HepG2 (cell line): ENCODE results near the gene C11orf42. TPM values are rescaled to one million over a fixed set of nuclear protein-coding genes. Genes with fewer than 3 reads are reported as not detected.

ENCODE experiments used
- ATAC-seq: fragments of 200-7000 bp; cut with Tn5 transposase; 3 replicates; pipeline ENCODE4 v1.9.1; 2020; ENCODE audit warnings: mild to moderate bottlenecking, moderate library complexity
- BruUV-seq: library from RNA; stranded (reverse); fragments of 400-500 nt; replicated peaks from 2 replicates; lab custom pipeline; 2021; lab: Mats Ljungman, UMichigan
- CTCF ChIA-PET: fragments of 300-600 bp; formaldehyde crosslinking; extraction: SDS; loops from one replicate; lab custom pipeline; 2021; ENCODE audit warnings: low total read pairs, inconsistent platforms, low intra/inter-chr PET ratio; lab: Yijun Ruan, JAX
- POLR2A ChIA-PET: fragments of 350-600 bp; sonication (Branson Sonifier 250); formaldehyde crosslinking; loops from one replicate; lab custom pipeline; 2020; ENCODE audit warnings: antibody characterized with exemption, inconsistent platforms; lab: Yijun Ruan, JAX
- DNase-seq: peaks from one replicate; pipeline ENCODE4 v3.0.0-alpha.2; 2015; ENCODE audit warnings: low spot score
- FAIRE-seq: peaks from 3 replicates; lab custom pipeline; 2011; peaks lifted over from hg19 to GRCh38; lab: Jason Lieb, UNC
- H2AFZ ChIP-seq: one replicate; pipeline ENCODE4 v1.6.1; 2011; ENCODE audit warnings: low read length, inconsistent platforms
- H3K27ac ChIP-seq: fragments of 300-600 bp; 3 replicates; pipeline ENCODE4 v1.8.0; 2011; ENCODE audit warnings: mixed run types, mild to moderate bottlenecking, mixed read lengths, low read length, inconsistent platforms; ENCODE audit not compliant: insufficient read depth; ENCODE audit errors: extremely low read length
- H3K27me3 ChIP-seq, 2 experiments: fragments of 200-600 bp in 1 of 2; 2 replicates in 1 of 2; 3 replicates in 1 of 2; pipeline versions ENCODE4 v1.6.0 to v1.8.0; 2011; ENCODE audit warnings: low read length in 2 of 2, mild to moderate bottlenecking in 2 of 2, moderate library complexity in 2 of 2, inconsistent platforms in 1 of 2; ENCODE audit not compliant: insufficient read depth in 2 of 2, control insufficient read depth in 1 of 2
- H3K36me3 ChIP-seq, 2 experiments: fragments of 200-600 bp in 1 of 2; replicated peaks in 1 of 2; 2 replicates in 1 of 2; 3 replicates in 1 of 2; pipeline versions ENCODE4 v1.5.1 to v1.8.0; 2011; ENCODE audit warnings: low read length in 2 of 2, inconsistent platforms in 1 of 2; ENCODE audit not compliant: insufficient read depth in 2 of 2, control insufficient read depth in 1 of 2
- H3K4me1 ChIP-seq: 2 replicates; pipeline ENCODE4 v1.5.1; 2012; ENCODE audit warnings: low read length, inconsistent platforms; ENCODE audit not compliant: insufficient read depth
- H3K4me2 ChIP-seq: 2 replicates; pipeline ENCODE4 v1.6.0; 2011; ENCODE audit warnings: low read depth, low read length, inconsistent platforms
- H3K4me3 ChIP-seq, 3 experiments: fragments of 200-600 bp in 1 of 3; sonication (generic), shearing (Covaris generic) in 1 of 3; replicated peaks in 1 of 3; 2 replicates each; pipeline ENCODE4 v1.5.1; 2011 to 2016; ENCODE audit warnings: low read length in 3 of 3, inconsistent platforms in 2 of 3, low read depth in 2 of 3, mild to moderate bottlenecking in 2 of 3, control low read depth in 1 of 3, mixed read lengths in 1 of 3; ENCODE audit not compliant: insufficient read depth in 1 of 3
- H3K79me2 ChIP-seq: one replicate; pipeline ENCODE4 v1.6.1; 2011; ENCODE audit warnings: low read length, inconsistent platforms; ENCODE audit not compliant: insufficient read depth
- H3K9ac ChIP-seq: 2 replicates; pipeline ENCODE4 v1.6.0; 2011; ENCODE audit warnings: mild to moderate bottlenecking, low read depth, low read length, inconsistent platforms; ENCODE audit not compliant: insufficient read depth
- H3K9me3 ChIP-seq: 2 replicates; pipeline ENCODE4 v1.5.1; 2012; ENCODE audit warnings: mild to moderate bottlenecking, low read length
- H4K20me1 ChIP-seq: 2 replicates; pipeline ENCODE4 v1.6.0; 2011; ENCODE audit warnings: inconsistent platforms, mild to moderate bottlenecking, low read length, moderate library complexity; ENCODE audit not compliant: insufficient read depth
- BRD4 ChIP-seq: sonication (generic); formaldehyde crosslinking; IDR thresholded peaks from 2 replicates; pipeline ENCODE4 v1.4.0; 2020; ENCODE audit warnings: missing genetic modification reagents
- DBP ChIP-seq: sonication (generic); formaldehyde crosslinking; IDR thresholded peaks from 2 replicates; pipeline ENCODE4 v1.4.0; 2020; ENCODE audit warnings: missing genetic modification reagents; ENCODE audit errors: not compliant biosample characterization
- MIXL1 ChIP-seq: IDR thresholded peaks from 2 replicates; pipeline ENCODE4 v1.6.1; 2016
- RNF2 ChIP-seq: fragments of 450-650 bp; conservative IDR thresholded peaks from 2 replicates; pipeline ENCODE4 v1.6.1; 2016; ENCODE audit warnings: low read depth
- ZBED4 ChIP-seq: sonication (generic); formaldehyde crosslinking; IDR thresholded peaks from 2 replicates; pipeline ENCODE4 v1.4.0; 2020; ENCODE audit warnings: missing genetic modification reagents, borderline replicate concordance
- ZNF282 ChIP-seq: fragments of 450-650 bp; IDR thresholded peaks from 2 replicates; pipeline ENCODE4 v1.6.1; 2018; ENCODE audit not compliant: partially characterized antibody
- ZNF329 ChIP-seq: sonication (generic); formaldehyde crosslinking; IDR thresholded peaks from 2 replicates; pipeline ENCODE4 v1.9.0; 2021; ENCODE audit warnings: low read depth, mild to moderate bottlenecking, missing genetic modification reagents
- ZNF780A ChIP-seq: sonication (generic); formaldehyde crosslinking; IDR thresholded peaks from 2 replicates; pipeline ENCODE4 v1.8.0; 2022; ENCODE audit warnings: mild to moderate bottlenecking, missing genetic modification reagents, moderate library complexity
- WGBS: methylation state at CpG from one replicate; pipeline ENCODE4 v1.1.6; 2017; ENCODE audit warnings: low lambda C conversion rate; 5-methylcytosine and 5-hydroxymethylcytosine counted together
- in situ Hi-C: cut with HindIII; loops from 2 replicates; pipeline ENCODE4 v1.10.0; 2017; ENCODE audit warnings: low pct_unique_long_range_greater_than_20kb; ENCODE audit not compliant: extremely low pct_ligation_motif_present
- intact Hi-C: fragments of 100-400 bp; cut with micrococcal nuclease; formaldehyde crosslinking; loops from one replicate; pipeline ENCODE4 v1.10.0; 2022; ENCODE audit not compliant: unreplicated experiment
- polyA plus RNA-seq, 8 experiments: library from polyadenylated mRNA; depleted of rRNA in 3 of 8; stranded (reverse) in 7 of 8; unstranded in 1 of 8; fragments of >200 nt; fragmentation: Illumina TruSeq in 4 of 8; extraction: Trizol in 4 of 8; gene quantifications; 2 replicates each; pipeline versions ENCODE4 v1.2.1 to v1.2.3, GENCODE V29; 2011 to 2016; ENCODE audit warnings: low read depth in 4 of 8, missing spikeins in 1 of 8, mixed read lengths in 1 of 8; ENCODE audit not compliant: insufficient read depth in 1 of 8
- total RNA-seq, 5 experiments: library from RNA; depleted of rRNA; stranded (reverse); fragments of >200 nt; fragmentation: Illumina TruSeq; extraction: Trizol; gene quantifications; 2 replicates each; pipeline ENCODE4 v1.2.3, GENCODE V29; 2016; ENCODE audit warnings: low read depth in 1 of 5

Gene C11orf42
- total and polyA plus RNA-seq, 2 of the 13 experiments (the other 11 are each of a cell fraction or from before 2014, with no cell fraction given), result not detected

GRCh38 chr11:6170226-6170625 is 35.1 kb upstream of the C11orf42 start, which contains the start of gene OR52B2:
TSS of gene OR52B2 (minus strand) at chr11:6170326. CDS start at chr11:6170326, 0 bp downstream.
- DNase-seq (no peak), ATAC-seq (no peak), FAIRE-seq (no peak)
- WGBS, result 0% methylated on average over 1 of the region's 1 CpG
- H3K36me3 ChIP-seq, result no peaks in the 10 kb centered on the region
- TF ChIP-seq ZNF780A (CRISPR knock-in tag), result no peak
- no peak for TF ChIP-seq MIXL1 (CRISPR knock-in tag)
- no peak for TF ChIP-seq ZNF282
- TF ChIP-seq RNF2, result no peak
- no peak for TF ChIP-seq ZNF329 (CRISPR knock-in tag)
- TF ChIP-seq BRD4, result no peak
- no peak for TF ChIP-seq ZBED4 (CRISPR knock-in tag)
- TF ChIP-seq DBP (CRISPR knock-in tag), result no peak
- H3K27ac ChIP-seq, result no peak within 1 kb of the TSS
- peaks cover 1% of the 10 kb centered on the region; the same call in 1 of the 2 replicates for H3K9me3 ChIP-seq
- in situ Hi-C loops, result no loop called here
- BruUV-seq, result no TSS peak
- POLR2A ChIA-PET, result no interaction called here
- H3K4me3 ChIP-seq, result no peak within 1 kb of the TSS
- H3K9ac ChIP-seq, result no peak within 1 kb of the TSS
- CTCF ChIA-PET, result no interaction called here
- H3K79me2 ChIP-seq, result no peaks in the 10 kb centered on the region
- H3K27me3 ChIP-seq, result no peaks in the 10 kb centered on the region; a peak in 1 of 5 replicates
- no peak within 1 kb of the TSS for H2AFZ ChIP-seq
- H4K20me1 ChIP-seq, result no peaks in the 10 kb centered on the region
- H3K4me1 ChIP-seq, result no peaks in the 10 kb centered on the region
- intact Hi-C loops, result no loop called here
- H3K4me2 ChIP-seq, result no peak within 1 kb of the TSS
